ENCODE measurements around the gene MTUS2.
A peak's percentile ranks its signal among the peaks of the same experiment; 100 is the strongest.

Gene MTUS2

DNA sequence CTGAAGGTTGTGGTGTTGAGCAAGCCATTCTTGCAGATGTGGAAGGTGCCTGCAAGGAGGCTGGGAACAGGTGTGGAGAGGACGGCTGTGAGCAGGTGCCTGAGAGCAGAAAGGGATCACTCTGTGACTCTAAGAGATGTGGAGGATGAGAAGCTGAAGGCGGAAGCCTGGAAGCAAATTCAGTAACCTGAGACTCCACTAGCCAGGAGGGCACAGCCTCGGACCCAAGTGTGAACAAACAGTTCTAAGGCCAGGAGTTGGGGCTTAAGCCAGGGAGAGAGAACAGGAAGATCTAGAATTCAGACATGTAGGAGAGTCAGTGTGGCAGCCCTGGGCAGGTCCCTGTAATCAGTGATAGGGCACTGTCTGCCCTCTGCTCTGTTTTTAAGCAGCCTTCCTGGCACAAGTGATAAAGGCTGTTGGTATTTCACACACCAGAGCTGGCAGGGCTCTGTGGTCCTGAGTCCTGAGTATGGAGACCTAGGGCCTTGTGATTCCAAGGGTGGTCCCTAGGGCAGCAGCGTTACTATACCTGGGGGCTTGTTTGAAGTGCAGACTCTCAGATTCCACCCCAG is 644.1 kb downstream of the MTUS2 start:
- no peak for DNase-seq

DNA sequence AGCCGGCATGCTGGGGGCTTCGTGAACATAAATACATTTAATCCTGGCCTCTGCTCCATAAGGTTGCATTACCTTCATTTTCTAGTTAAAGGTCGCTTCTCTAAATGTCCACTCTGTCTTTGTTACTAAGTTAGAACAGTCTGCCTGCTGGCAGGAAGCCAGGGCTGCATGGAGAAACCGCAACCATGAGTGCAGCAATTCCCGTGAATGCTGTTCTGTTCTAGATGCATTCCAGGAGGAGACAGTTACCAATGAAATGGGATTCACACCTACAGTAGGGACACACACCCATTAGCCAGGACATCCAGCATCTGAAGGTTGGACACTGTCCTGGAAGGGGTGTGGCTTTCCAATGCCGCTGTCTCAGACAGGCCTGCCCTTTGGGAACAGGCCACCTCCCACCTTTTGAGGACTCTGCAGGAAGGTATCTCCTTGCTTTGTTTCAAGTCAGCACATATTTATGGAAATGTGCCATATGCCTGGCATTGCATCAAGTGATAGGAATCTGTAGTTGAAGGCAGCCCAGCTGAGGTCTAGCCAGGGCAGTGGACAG is 645.7 kb downstream of the MTUS2 start:
- no peak for DNase-seq

DNA sequence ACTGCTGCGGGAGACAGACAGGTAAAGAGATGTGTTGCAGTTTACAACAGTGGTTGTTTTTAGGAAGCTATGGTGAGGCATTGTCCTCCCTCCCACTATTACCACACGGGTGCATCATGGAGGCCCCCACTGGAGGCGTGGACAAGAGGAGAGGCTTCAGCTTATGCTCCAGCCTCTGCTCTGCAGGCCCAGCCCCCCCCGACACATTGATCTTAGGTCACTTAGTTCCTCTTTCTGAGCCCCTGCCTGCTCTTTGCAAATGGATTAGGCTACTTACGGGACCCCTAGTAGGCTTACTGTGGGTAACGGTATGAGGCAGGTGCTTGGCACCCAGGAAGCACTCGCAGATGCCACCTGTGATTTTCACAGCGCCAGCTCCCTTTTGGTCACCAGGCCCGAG is 651.4 kb downstream of the MTUS2 start:
- DNase-seq = no peak

- DNase-seq = peak; percentile 32 to 33
Measured at GRCh38 chr13:29472332-29472961, 652.3 kb downstream of the MTUS2 start.

DNA sequence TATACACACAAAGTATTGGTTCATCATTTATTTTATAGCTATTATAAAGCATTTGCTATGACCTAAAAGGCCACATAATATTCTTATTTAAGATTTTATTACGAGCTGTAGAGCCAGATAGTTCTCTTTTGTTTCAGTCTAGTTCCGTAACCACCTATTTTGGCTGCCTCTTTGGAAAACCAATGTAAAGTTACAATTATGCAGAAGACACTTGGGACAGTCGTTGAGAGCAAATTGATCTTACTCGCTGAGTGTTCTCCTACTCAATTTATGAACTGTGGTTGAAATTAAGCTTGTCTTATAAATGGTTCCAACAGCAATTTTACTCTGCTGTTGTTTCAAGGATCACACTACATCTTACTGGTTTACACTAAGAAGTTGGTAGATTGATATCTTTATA is 653.0 kb downstream of the MTUS2 start:
- peak in 1 of 2 experiments; percentile 37 for DNase-seq

- no peak for DNase-seq
Measured at GRCh38 chr13:29474991-29475390, 654.9 kb downstream of the MTUS2 start.

- no peak for DNase-seq
Measured at GRCh38 chr13:29476046-29476445, 655.9 kb downstream of the MTUS2 start.

DNA sequence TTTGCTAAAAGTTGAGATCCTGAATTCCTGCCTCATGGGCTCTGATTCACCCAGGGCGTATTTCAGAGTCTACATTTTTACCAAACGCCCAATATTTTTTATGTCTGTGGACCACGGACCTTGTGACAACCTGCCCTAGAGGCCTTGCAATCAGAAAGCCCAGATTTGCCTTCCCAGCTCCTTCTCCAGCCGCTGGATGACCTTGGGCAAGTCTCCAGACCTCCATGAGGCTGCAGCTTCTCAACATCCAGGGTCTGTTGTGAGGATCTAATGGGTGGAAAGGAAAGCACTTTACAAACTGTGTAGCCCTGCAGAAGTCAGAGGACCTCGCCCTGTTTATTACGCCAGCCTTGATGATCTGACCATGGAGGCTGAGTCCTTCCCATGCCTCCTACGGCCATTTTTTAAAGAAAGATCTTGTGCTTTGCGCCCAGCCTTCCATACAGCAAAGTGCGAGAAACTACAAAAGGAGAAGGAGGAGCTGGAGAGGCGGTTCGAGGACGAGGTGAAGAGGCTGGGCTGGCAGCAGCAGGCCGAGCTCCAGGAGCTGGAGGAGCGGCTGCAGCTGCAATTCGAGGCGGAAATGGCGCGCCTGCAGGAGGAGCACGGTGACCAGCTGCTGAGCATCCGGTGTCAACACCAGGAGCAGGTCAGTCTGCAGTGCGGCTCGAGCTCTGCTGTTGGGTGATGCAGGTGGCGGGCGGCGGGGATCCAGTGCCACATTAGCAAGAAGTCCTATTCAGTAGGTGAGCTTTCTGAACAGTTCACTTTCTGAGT is 659.8 kb downstream of the MTUS2 start:
- no peak for DNase-seq

GRCh38 chr13:29480893-29481525 is 660.9 kb downstream of the MTUS2 start:
- no peak for DNase-seq

- DNase-seq = no peak
Measured at GRCh38 chr13:29481603-29482002, 661.5 kb downstream of the MTUS2 start.

DNA sequence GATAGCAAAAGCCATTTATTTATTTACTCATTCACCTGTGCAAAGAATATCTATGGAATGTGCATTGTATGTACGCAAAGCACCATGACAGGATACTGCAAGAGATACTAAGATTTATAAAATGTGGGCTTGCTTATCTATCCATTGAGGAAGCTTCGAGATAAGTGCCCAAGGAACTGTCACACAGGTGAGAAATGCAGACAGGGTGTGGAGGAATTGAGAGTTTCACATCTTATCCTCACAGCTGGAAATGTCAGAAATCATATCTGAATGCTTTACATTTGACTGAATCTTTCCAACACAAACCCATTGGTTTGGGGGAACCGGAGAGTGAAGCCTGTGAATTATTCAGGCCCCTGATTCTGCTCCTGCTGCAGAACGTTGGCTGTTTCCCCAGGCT is 662.4 kb downstream of the MTUS2 start:
- DNase-seq = no peak

DNA sequence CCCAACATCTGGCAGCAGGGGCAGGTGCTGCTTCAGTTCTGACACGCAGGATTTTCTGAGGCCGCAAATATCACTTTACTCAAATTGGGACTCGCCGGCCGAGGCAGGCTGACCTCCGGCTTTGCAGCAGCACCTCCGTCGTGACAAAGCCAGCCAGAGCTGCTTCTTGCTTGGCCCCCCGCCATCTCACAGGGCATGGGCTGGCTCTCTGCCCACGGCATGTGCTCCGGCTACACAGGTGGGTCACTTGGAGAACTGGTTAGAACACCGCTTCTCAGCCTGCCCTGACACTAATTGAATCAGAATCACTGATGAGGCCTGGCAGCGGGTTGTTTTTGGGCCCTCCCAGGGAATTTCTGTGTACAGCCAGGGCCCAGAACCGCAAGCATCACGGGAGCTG is 663.1 kb downstream of the MTUS2 start:
- no peak for DNase-seq

GRCh38 chr13:29483623-29484022 is 663.5 kb downstream of the MTUS2 start:
- DNase-seq = no peak

DNA sequence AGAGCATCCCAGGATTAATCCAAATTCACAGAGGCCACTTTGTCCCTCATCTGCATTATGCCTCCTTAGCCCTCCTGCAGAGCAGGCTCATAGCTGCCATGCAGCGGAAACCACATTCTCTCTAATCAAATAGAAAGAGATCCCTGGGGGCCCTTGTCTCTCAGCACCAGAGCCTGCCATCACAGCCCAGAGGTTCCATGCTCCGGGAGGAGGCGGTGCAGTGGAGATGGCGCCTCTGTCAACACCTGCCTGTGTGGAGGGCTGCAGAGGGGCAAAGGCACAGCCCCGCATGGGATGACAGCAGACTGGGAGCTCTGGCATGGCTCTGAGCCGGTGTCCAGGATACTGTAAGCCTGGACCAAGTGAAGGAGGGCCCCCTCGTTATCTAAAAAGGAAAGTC is 664.1 kb downstream of the MTUS2 start:
- no peak for DNase-seq

DNA sequence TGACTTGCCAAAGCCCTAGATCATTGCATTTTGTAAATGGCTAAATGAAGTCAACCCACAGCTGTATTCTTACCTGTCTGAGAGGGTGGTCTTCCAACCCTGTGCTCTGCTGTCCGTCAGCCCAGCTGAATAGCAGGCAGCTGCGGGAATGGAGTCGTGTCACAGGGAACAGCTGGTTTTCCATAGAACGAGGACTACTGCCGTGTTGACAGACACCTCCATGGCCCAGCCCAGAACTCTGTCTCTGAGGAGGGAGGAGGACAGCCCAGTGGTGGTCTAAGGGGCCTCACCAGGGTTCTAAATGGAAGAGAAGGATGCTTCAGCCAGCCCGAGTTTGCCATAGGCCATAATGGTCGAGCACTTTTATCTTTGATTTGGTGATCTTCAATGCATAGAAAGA is 664.7 kb downstream of the MTUS2 start:
- DNase-seq = no peak

- no peak for DNase-seq
Measured at GRCh38 chr13:29486551-29486950, 666.4 kb downstream of the MTUS2 start.

- no peak for DNase-seq
Measured at GRCh38 chr13:29487466-29488454, 667.6 kb downstream of the MTUS2 start.

DNA sequence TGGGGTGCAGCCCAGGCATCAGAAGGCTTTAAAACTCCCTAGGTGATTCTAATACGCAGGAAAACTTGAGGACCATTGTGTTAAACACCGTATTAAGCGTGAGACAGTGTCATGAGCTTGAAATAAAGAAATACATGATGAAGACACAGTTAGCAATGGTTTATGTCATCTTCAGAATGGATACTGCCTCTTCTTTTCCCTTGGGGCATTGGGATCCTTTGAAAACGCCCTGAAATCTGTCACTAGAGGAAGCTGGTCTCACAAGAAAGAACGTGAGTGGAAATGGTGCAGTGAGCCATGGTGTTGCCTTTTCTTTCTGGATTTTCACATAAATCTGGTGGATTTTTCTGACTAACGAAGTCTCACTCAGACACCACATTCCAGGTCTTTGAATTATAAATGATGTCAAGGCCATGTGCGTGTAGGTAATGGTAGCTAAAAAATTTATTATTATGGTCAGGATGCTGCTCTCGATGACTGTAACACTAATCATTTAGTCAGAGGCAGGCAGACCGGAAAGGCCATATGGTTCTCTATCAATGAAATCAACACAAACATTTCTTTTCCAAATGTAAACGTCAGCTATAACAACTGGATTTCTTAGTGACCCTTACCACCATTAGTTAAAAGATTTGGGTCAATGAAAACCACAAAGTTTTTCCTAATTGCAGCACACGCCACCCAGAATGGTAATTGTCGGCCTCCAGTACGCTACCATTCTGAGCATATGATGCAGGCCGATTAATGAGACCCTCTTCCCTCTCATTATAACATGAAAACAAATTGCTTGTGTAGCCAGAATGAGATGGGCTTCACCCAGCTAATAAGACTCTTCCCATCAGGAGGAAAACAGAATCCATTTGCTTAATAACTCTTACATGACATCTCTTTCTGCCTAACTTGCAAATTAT is 669.8 kb downstream of the MTUS2 start:
- DNase-seq = no peak

GRCh38 chr13:29490561-29490885 is 670.4 kb downstream of the MTUS2 start:
- DNase-seq = no peak

- no peak for DNase-seq
Measured at GRCh38 chr13:29491248-29491647, 671.1 kb downstream of the MTUS2 start.

- no peak for DNase-seq
Measured at GRCh38 chr13:29493796-29494195, 673.7 kb downstream of the MTUS2 start.
